GM23338 (cell line): Measurements from ENCODE around the gene KIF6.

Experiments
- EZH2 ChIP-seq: fragments of 200-600 bp; sonication (generic); IDR thresholded peaks from one replicate; pipeline ENCODE4 v1.8.0; 2017; ENCODE audit warnings: antibody characterized with exemption, mild to moderate bottlenecking, low read depth; ENCODE audit not compliant: unreplicated experiment
- EZH2phosphoT487 ChIP-seq: fragments of 200-600 bp; sonication (generic); IDR thresholded peaks from one replicate; pipeline ENCODE4 v1.8.1; 2018; ENCODE audit warnings: antibody characterized with exemption; ENCODE audit not compliant: unreplicated experiment
- JUNB ChIP-seq: IDR thresholded peaks from one replicate; pipeline ENCODE4 v1.6.1; 2016; ENCODE audit warnings: antibody characterized with exemption; ENCODE audit not compliant: unreplicated experiment
- NANOG ChIP-seq: IDR thresholded peaks from 2 replicates; pipeline ENCODE4 v1.6.1; 2016; ENCODE audit warnings: antibody characterized with exemption, borderline replicate concordance
- POLR2AphosphoS5 ChIP-seq: IDR thresholded peaks from 2 replicates; pipeline ENCODE4 v1.6.1; 2016; ENCODE audit warnings: antibody characterized with exemption, low read depth
- REST ChIP-seq: IDR thresholded peaks from one replicate; pipeline ENCODE4 v1.6.1; 2018; ENCODE audit warnings: antibody characterized with exemption; ENCODE audit not compliant: unreplicated experiment
- STAT1 ChIP-seq: IDR thresholded peaks from one replicate; pipeline ENCODE4 v1.6.1; 2016; ENCODE audit warnings: antibody characterized with exemption; ENCODE audit not compliant: unreplicated experiment
- ZNF114 ChIP-seq: fragments of 250-450 bp; sonication (Bioruptor Pico); IDR thresholded peaks from 2 replicates; pipeline ENCODE4 v1.5.0; 2020; ENCODE audit warnings: mild to moderate bottlenecking, moderate library complexity
- TF ChIP-seq, protein P1 (sequence below), 2 experiments: fragments of 200-600 bp in 1 of 2; sonication (generic) in 1 of 2; conservative IDR thresholded peaks; 2 replicates each; pipeline versions ENCODE4 v1.5.1 to v1.6.1; 2016 to 2017; ENCODE audit warnings: antibody characterized with exemption in 2 of 2, low read depth in 2 of 2, mild to moderate bottlenecking in 2 of 2, moderate library complexity in 1 of 2

DNA sequence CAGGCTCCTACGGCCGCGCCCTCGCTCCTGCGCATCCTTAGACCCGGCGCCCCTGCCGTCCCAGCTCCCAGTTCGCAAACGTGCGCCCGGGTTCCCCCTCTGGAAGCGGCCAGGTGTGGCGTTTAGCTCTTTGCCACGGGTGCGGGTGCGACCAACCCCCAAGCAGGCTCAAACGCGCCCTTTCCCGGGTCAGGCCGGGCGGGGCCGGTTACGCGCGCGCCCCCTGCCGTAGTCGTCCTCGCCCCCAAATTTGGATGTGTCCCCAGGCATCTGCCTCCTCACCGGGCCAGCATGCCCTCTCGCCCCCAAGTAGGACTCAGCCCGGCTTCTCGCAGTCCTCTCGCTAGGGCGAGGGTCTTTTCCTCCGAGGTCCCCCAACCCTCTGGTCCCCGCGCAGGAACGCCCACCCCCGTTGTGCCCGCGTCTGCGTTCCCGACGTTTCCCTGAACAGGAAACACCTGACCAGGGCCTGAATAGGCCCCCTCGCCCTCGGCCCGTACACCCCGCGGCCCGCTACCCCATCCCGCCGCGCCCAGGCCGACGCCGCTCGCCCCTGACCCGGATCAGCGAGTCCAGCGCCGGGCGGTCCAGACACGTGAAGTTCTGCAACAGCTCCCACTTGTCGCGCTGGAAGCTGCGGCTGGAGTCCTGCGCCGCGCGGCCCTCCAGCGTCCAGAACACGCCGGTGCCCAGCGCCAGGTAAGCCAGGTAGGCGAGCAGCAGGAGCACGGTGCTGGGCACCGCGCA is 411.5 kb downstream of the KIF6 start:
- TF ChIP-seq, protein P1, sequence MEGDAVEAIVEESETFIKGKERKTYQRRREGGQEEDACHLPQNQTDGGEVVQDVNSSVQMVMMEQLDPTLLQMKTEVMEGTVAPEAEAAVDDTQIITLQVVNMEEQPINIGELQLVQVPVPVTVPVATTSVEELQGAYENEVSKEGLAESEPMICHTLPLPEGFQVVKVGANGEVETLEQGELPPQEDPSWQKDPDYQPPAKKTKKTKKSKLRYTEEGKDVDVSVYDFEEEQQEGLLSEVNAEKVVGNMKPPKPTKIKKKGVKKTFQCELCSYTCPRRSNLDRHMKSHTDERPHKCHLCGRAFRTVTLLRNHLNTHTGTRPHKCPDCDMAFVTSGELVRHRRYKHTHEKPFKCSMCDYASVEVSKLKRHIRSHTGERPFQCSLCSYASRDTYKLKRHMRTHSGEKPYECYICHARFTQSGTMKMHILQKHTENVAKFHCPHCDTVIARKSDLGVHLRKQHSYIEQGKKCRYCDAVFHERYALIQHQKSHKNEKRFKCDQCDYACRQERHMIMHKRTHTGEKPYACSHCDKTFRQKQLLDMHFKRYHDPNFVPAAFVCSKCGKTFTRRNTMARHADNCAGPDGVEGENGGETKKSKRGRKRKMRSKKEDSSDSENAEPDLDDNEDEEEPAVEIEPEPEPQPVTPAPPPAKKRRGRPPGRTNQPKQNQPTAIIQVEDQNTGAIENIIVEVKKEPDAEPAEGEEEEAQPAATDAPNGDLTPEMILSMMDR (conservative IDR thresholded peaks at IDR 0.05; ENCODE audit: low read depth in 2 of 2), result peak in 1 of 2 experiments; percentile 34; a peak in 2 of 4 replicates
- TF ChIP-seq POLR2AphosphoS5, result no peak
- no peak for TF ChIP-seq EZH2phosphoT487
- TF ChIP-seq REST, result no peak
- peak; percentile 45 for TF ChIP-seq EZH2
- no peak for TF ChIP-seq JUNB
- no peak for TF ChIP-seq NANOG
- no peak for TF ChIP-seq ZNF114 (CRISPR knock-in tag)
- TF ChIP-seq STAT1, result no peak
